Measurements from ENCODE around the gene PIGU.

The PIGU gene

DNA sequence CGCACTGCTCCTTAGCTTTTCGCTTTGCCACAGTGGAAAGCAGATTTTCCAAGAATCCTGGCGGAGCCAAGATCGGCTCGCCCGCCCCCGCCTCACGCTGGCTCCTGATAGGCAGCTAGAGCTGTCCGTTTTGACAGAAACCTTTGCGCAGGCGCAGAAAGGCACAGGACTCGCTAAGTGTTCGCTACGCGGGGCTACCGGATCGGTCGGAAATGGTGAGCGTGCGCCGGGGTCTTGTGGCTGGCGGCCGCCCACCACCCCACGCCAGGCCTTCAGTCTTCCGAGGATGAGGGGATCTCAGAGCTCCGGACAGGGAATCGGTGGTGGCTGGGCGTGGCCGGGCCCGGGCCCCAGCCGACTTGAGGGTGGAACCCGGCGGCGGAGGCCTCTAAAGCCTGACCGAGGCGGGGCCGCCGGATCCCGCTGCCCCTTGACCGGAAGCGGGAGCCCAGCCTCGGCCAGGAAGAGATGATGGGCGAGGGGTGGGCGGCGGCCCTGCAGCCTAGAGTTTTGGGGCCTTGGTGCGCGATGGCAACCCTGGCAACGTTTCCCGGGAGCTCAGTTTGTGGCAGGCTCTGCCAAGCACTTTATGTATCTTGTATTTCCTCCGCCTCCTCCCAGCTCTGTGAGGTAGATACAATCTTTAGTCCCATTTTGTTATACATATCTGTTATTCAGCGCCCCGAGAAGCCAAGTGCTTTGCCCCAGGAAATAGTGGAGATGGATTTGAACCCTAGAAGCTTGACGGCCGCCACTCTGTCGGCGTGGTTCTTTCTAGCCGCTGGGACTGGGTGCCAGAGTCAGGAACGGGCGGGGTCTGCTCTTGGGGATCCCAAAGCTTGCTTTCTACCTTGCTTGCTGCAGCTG, 160.4 kb downstream of the PIGU start, which contains the start of gene DYNLRB1 (continued):
- TF ChIP-seq, protein P1, sequence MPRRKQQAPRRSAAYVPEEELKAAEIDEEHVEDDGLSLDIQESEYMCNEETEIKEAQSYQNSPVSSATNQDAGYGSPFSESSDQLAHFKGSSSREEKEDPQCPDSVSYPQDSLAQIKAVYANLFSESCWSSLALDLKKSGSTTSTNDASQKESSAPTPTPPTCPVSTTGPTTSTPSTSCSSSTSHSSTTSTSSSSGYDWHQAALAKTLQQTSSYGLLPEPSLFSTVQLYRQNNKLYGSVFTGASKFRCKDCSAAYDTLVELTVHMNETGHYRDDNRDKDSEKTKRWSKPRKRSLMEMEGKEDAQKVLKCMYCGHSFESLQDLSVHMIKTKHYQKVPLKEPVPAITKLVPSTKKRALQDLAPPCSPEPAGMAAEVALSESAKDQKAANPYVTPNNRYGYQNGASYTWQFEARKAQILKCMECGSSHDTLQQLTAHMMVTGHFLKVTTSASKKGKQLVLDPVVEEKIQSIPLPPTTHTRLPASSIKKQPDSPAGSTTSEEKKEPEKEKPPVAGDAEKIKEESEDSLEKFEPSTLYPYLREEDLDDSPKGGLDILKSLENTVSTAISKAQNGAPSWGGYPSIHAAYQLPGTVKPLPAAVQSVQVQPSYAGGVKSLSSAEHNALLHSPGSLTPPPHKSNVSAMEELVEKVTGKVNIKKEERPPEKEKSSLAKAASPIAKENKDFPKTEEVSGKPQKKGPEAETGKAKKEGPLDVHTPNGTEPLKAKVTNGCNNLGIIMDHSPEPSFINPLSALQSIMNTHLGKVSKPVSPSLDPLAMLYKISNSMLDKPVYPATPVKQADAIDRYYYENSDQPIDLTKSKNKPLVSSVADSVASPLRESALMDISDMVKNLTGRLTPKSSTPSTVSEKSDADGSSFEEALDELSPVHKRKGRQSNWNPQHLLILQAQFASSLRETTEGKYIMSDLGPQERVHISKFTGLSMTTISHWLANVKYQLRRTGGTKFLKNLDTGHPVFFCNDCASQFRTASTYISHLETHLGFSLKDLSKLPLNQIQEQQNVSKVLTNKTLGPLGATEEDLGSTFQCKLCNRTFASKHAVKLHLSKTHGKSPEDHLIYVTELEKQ (tag by site-specific recombination; IDR thresholded peaks at IDR 0.05; ENCODE audit: borderline replicate concordance) = no peak
- TF ChIP-seq MZF1 (tag by site-specific recombination; IDR thresholded peaks at IDR 0.05; ENCODE audit: borderline replicate concordance) (no peak), ZNF621 (tag by site-specific recombination; IDR thresholded peaks at IDR 0.05) (no peak), EGR2 (tag by site-specific recombination; IDR thresholded peaks at IDR 0.05; ENCODE audit: low read depth) (peak; percentile 74), ZBTB20 (tag by site-specific recombination; IDR thresholded peaks at IDR 0.05) (peak; percentile 97), ZFP37 (tag by site-specific recombination; IDR thresholded peaks at IDR 0.05) (0 out of 2 replicates have a peak, but pooled peaks have one; percentile 32), OSR2 (tag by site-specific recombination; IDR thresholded peaks at IDR 0.05) (peak; percentile 66), ZNF184 (tag by site-specific recombination; IDR thresholded peaks at IDR 0.05) (no peak), ZNF341 (tag by site-specific recombination; IDR thresholded peaks at IDR 0.05; ENCODE audit: low read depth) (peak; percentile 64), ZNF624 (tag by site-specific recombination; IDR thresholded peaks at IDR 0.05) (no peak), YY2 (tag by site-specific recombination; IDR thresholded peaks at IDR 0.05) (no peak), ZNF366 (tag by site-specific recombination; conservative IDR thresholded peaks at IDR 0.05) (peak; percentile 68), IKZF3 (tag by site-specific recombination; IDR thresholded peaks at IDR 0.05) (peak; percentile 98), ZBTB17 (tag by site-specific recombination; IDR thresholded peaks at IDR 0.05) (peak; percentile 96), SP3 (tag by site-specific recombination; IDR thresholded peaks at IDR 0.05) (peak; percentile 75), ZNF350 (tag by site-specific recombination; IDR thresholded peaks at IDR 0.05) (no peak), ZSCAN30 (tag by site-specific recombination; IDR thresholded peaks at IDR 0.05) (peak; percentile 67), ZNF76 (tag by site-specific recombination; IDR thresholded peaks at IDR 0.05; ENCODE audit: borderline replicate concordance, low read depth) (peak; percentile 14; the same call in 1 of the 2 replicates)
- TF ChIP-seq, protein P2, sequence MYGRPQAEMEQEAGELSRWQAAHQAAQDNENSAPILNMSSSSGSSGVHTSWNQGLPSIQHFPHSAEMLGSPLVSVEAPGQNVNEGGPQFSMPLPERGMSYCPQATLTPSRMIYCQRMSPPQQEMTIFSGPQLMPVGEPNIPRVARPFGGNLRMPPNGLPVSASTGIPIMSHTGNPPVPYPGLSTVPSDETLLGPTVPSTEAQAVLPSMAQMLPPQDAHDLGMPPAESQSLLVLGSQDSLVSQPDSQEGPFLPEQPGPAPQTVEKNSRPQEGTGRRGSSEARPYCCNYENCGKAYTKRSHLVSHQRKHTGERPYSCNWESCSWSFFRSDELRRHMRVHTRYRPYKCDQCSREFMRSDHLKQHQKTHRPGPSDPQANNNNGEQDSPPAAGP (tag by site-specific recombination; IDR thresholded peaks at IDR 0.05) = 0 out of 2 replicates have a peak, but pooled peaks have one; percentile 12
- TF ChIP-seq, protein P3, sequence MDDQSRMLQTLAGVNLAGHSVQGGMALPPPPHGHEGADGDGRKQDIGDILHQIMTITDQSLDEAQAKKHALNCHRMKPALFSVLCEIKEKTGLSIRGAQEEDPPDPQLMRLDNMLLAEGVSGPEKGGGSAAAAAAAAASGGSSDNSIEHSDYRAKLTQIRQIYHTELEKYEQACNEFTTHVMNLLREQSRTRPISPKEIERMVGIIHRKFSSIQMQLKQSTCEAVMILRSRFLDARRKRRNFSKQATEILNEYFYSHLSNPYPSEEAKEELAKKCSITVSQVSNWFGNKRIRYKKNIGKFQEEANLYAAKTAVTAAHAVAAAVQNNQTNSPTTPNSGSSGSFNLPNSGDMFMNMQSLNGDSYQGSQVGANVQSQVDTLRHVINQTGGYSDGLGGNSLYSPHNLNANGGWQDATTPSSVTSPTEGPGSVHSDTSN (CRISPR knock-in tag; IDR thresholded peaks at IDR 0.05) = peak; percentile 91; the same call in 1 of the 2 replicates
- TF ChIP-seq, protein P4, sequence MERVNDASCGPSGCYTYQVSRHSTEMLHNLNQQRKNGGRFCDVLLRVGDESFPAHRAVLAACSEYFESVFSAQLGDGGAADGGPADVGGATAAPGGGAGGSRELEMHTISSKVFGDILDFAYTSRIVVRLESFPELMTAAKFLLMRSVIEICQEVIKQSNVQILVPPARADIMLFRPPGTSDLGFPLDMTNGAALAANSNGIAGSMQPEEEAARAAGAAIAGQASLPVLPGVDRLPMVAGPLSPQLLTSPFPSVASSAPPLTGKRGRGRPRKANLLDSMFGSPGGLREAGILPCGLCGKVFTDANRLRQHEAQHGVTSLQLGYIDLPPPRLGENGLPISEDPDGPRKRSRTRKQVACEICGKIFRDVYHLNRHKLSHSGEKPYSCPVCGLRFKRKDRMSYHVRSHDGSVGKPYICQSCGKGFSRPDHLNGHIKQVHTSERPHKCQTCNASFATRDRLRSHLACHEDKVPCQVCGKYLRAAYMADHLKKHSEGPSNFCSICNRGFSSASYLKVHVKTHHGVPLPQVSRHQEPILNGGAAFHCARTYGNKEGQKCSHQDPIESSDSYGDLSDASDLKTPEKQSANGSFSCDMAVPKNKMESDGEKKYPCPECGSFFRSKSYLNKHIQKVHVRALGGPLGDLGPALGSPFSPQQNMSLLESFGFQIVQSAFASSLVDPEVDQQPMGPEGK (tag by site-specific recombination; IDR thresholded peaks at IDR 0.05) = peak; percentile 79
- TF ChIP-seq, protein P5, sequence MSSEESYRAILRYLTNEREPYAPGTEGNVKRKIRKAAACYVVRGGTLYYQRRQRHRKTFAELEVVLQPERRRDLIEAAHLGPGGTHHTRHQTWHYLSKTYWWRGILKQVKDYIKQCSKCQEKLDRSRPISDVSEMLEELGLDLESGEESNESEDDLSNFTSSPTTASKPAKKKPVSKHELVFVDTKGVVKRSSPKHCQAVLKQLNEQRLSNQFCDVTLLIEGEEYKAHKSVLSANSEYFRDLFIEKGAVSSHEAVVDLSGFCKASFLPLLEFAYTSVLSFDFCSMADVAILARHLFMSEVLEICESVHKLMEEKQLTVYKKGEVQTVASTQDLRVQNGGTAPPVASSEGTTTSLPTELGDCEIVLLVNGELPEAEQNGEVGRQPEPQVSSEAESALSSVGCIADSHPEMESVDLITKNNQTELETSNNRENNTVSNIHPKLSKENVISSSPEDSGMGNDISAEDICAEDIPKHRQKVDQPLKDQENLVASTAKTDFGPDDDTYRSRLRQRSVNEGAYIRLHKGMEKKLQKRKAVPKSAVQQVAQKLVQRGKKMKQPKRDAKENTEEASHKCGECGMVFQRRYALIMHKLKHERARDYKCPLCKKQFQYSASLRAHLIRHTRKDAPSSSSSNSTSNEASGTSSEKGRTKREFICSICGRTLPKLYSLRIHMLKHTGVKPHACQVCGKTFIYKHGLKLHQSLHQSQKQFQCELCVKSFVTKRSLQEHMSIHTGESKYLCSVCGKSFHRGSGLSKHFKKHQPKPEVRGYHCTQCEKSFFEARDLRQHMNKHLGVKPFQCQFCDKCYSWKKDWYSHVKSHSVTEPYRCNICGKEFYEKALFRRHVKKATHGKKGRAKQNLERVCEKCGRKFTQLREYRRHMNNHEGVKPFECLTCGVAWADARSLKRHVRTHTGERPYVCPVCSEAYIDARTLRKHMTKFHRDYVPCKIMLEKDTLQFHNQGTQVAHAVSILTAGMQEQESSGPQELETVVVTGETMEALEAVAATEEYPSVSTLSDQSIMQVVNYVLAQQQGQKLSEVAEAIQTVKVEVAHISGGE (tag by site-specific recombination; conservative IDR thresholded peaks at IDR 0.05; ENCODE audit: low read depth) = peak; percentile 91
- TF ChIP-seq, protein P6, sequence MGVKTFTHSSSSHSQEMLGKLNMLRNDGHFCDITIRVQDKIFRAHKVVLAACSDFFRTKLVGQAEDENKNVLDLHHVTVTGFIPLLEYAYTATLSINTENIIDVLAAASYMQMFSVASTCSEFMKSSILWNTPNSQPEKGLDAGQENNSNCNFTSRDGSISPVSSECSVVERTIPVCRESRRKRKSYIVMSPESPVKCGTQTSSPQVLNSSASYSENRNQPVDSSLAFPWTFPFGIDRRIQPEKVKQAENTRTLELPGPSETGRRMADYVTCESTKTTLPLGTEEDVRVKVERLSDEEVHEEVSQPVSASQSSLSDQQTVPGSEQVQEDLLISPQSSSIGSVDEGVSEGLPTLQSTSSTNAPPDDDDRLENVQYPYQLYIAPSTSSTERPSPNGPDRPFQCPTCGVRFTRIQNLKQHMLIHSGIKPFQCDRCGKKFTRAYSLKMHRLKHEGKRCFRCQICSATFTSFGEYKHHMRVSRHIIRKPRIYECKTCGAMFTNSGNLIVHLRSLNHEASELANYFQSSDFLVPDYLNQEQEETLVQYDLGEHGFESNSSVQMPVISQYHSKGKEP (tag by site-specific recombination; IDR thresholded peaks at IDR 0.05) = no peak

Measured in HEK293 (cell line).